Body of pancreas (tissue), 4 donors: Measurements from ENCODE around the gene RPLP2. TPM values are rescaled to one million over a fixed set of nuclear protein-coding genes. Genes with fewer than 3 reads are reported as not detected.

ENCODE experiments used
- ATAC-seq: fragments of 150-250 bp; one replicate; pipeline ENCODE4 v1.9.1; 2016
- DNase-seq, 4 donors: peaks; one replicate each; pipeline ENCODE4 v3.0.0-alpha.2; 2019
- H3K27ac ChIP-seq, 4 donors: fragments of 200-600 bp; sonication (generic); 1 replicate in 3 of 4; 2 replicates in 1 of 4; pipeline versions ENCODE4 v1.5.1 to v1.6.1; 2016 to 2019; ENCODE audit warnings: mild to moderate bottlenecking in 1 of 4, mixed read lengths in 1 of 4, moderate library complexity in 1 of 4
- H3K27me3 ChIP-seq, 2 donors: fragments of 200-600 bp; sonication (generic); one replicate each; pipeline ENCODE4 v1.6.0; 2016; ENCODE audit warnings: mild to moderate bottlenecking in 1 of 2
- H3K36me3 ChIP-seq, 2 donors: fragments of 200-600 bp; sonication (generic); replicated peaks in 1 of 2; 2 replicates each; pipeline ENCODE4 v1.5.1; 2016; ENCODE audit warnings: low read depth in 2 of 2; ENCODE audit not compliant: insufficient read depth in 1 of 2
- H3K4me1 ChIP-seq: fragments of 200-600 bp; sonication (generic); one replicate; pipeline ENCODE4 v1.6.0; 2016
- H3K4me3 ChIP-seq, 2 donors: fragments of 200-600 bp; sonication (generic); 1 replicate in 1 of 2; 2 replicates in 1 of 2; pipeline ENCODE4 v1.5.1; 2016 to 2019
- H3K9me3 ChIP-seq, 3 donors: fragments of 200-600 bp; sonication (generic); 1 replicate in 2 of 3; 2 replicates in 1 of 3; pipeline ENCODE4 v1.5.1; 2016
- CTCF ChIP-seq, 7 experiments: fragments of 450-650 bp in 4 of 7; fragments of 200-600 bp in 3 of 7; sonication (generic) in 3 of 7; IDR thresholded peaks; one replicate each; pipeline ENCODE4 v1.5.1; 2016 to 2019; ENCODE audit warnings: antibody characterized with exemption in 7 of 7
- POLR2A ChIP-seq, 3 donors: fragments of 450-650 bp; IDR thresholded peaks; one replicate each; pipeline ENCODE4 v1.6.1; 2016; ENCODE audit warnings: antibody characterized with exemption in 3 of 3, mild to moderate bottlenecking in 2 of 3
- WGBS, 2 donors: methylation state at CpG; one replicate each; pipeline ENCODE4 v1.1.5; 2017; 5-methylcytosine and 5-hydroxymethylcytosine counted together
- intact Hi-C: fragments of 100-400 bp; cut with DNase I; formaldehyde crosslinking; loops from one replicate; pipeline ENCODE4 v1.15.1; 2023
- total RNA-seq, 2 donors: library from RNA; depleted of rRNA; stranded (reverse); fragments of >200 nt; gene quantifications; one replicate each; pipeline ENCODE4 v1.1.0, GENCODE V29; 2016

RPLP2 gene
- total RNA-seq, 2 donors from 2014 or later, result 395 to 402 TPM

GRCh38 chr11:826836-827145, 17.0 kb downstream of the RPLP2 start:
- TF ChIP-seq POLR2A (IDR thresholded peaks at IDR 0.05), result no peak
- TF ChIP-seq CTCF (IDR thresholded peaks at IDR 0.05), result no peak

DNA sequence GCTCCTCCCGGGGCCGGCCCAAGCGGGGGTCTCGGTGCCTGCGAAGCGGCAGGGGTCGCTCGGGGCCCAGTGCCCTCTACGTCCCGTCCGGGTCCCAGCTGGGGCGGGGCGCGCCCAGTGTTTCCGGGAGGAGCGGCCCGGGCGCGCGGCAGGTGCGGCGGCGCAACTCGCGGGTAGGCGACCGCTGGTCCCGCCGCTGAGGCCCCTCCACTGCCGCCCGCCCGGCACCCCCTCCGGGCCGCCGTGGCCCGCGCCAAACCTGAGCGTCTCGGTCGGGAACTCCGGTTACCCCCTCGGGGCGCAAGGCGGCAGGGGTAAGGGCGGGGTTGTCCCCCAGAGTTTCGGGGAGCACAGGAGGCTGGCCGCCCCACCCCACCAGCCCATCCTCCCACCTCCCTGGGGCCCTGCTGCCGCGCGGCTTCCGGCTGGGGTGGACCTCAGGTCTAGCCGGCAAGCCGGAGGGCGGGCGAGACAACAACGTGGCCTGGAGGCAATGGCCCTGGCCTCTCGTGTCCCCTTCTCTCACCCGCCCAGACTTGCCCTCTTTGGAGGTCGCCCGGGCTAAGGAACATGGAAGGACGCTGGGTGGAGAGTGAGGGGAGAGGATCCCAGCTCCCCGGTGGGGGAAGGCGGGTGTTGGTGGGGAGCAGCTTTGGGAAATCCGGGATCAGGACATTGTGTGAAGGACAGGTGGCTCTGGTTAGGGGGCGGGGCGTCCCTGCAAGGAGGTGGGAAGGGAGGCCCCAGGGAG, 17.6 kb downstream of the RPLP2 start:
- peak overlapping the region; percentile 36 to 42 for H3K4me3 ChIP-seq
- intact Hi-C loops, result no loop called here
- H3K27ac ChIP-seq, result peak overlapping the region; percentile 92 to 100 (median 95)
- TF ChIP-seq CTCF (IDR thresholded peaks at IDR 0.05) (peak in 1 of 7 experiments; percentile 1), POLR2A (IDR thresholded peaks at IDR 0.05) (peak; percentile 57 to 86 (median 67))
- peaks cover 0 to 2% of the 10 kb centered on the region in 2 donors for H3K36me3 ChIP-seq
- peaks cover 97% of the 10 kb centered on the region for H3K4me1 ChIP-seq
- H3K27me3 ChIP-seq, result no peaks in the 10 kb centered on the region
- no peaks in the 10 kb centered on the region for H3K9me3 ChIP-seq
- DNase-seq (peak; percentile 81 to 91 (median 90)), ATAC-seq (peak; percentile 45)
- 4 to 7% methylated on average over 10 to 29 of the region's 66 CpGs for WGBS, 2 donors

More at GRCh38 chr11:826836-827145, 17.0 kb downstream of the RPLP2 start:
- ATAC-seq (peak; percentile 2), DNase-seq (no peak)
- peak overlapping the region; percentile 92 to 100 (median 95) for H3K27ac ChIP-seq
- H3K36me3 ChIP-seq, result peaks cover 0 to 2% of the 10 kb centered on the region in 2 donors
- peak overlapping the region; percentile 36 to 42 for H3K4me3 ChIP-seq
- no peaks in the 10 kb centered on the region for H3K27me3 ChIP-seq
- H3K9me3 ChIP-seq, result no peaks in the 10 kb centered on the region
- peaks cover 97% of the 10 kb centered on the region for H3K4me1 ChIP-seq
- intact Hi-C loops, result no loop called here
- WGBS, 2 donors, result 0% methylated on average over 10 to 22 of the region's 22 CpGs

DNA sequence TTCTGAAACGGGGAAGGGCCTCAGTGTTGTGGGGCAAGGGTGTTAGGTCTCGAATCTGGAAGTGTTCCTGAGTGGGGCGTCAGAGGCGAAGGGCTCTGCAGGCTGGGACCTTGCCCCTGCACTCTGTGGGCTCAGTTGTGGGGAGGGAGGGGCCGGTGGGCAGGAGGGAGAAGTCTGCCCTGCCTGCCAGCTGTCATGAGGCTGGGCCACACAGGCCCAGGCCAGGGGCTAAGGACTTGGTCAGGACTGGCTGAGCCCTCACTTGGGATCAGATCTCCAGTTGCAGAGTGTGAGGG, 18.1 kb downstream of the RPLP2 start, which contains the start of gene CRACR2B:
TSS of gene CRACR2B (plus strand) at position 23 of the 296 bp plus-strand sequence. CDS start 689 bp downstream, outside the sequence.
- H3K27ac ChIP-seq, result peak within 1 kb of the TSS; percentile 92 to 100 (median 95)
- H3K9me3 ChIP-seq, result no peaks in the 10 kb centered on the region
- DNase-seq, result no peak
- H3K27me3 ChIP-seq, result no peaks in the 10 kb centered on the region
- H3K4me1 ChIP-seq, result peaks cover 94% of the 10 kb centered on the region
- TF ChIP-seq POLR2A (IDR thresholded peaks at IDR 0.05) (peak; percentile 4 to 41 (median 30)), CTCF (IDR thresholded peaks at IDR 0.05) (no peak)
- WGBS, 2 donors, result 0 to 20% methylated on average over 1 to 5 of the region's 5 CpGs
- peaks cover 0 to 2% of the 10 kb centered on the region in 2 donors for H3K36me3 ChIP-seq
- intact Hi-C loops, result no loop called here
- ATAC-seq, result peak; percentile 1
- H3K4me3 ChIP-seq, result peak within 1 kb of the TSS; percentile 36 to 42

- H3K27me3 ChIP-seq, result no peaks in the 10 kb centered on the region
- peak overlapping the region; percentile 92 to 100 (median 95) for H3K27ac ChIP-seq
- H3K9me3 ChIP-seq, result no peaks in the 10 kb centered on the region
- peaks cover 0 to under 1% of the 10 kb centered on the region in 2 donors for H3K36me3 ChIP-seq
- intact Hi-C loops, result no loop called here
- ATAC-seq (no peak), DNase-seq (no peak)
- 34 to 73% methylated on average over 4 to 21 of the region's 21 CpGs for WGBS, 2 donors
- peaks cover 89% of the 10 kb centered on the region for H3K4me1 ChIP-seq
- TF ChIP-seq POLR2A (IDR thresholded peaks at IDR 0.05), result no peak
- no peak for TF ChIP-seq CTCF (IDR thresholded peaks at IDR 0.05)
- H3K4me3 ChIP-seq, result no peak overlapping the region
Measured at GRCh38 chr11:828506-829175, 18.9 kb downstream of the RPLP2 start.
